ENCODE data around the gene FLNC.
A peak's percentile ranks its signal among the peaks of the same experiment; 100 is the strongest.

FLNC gene

DNA sequence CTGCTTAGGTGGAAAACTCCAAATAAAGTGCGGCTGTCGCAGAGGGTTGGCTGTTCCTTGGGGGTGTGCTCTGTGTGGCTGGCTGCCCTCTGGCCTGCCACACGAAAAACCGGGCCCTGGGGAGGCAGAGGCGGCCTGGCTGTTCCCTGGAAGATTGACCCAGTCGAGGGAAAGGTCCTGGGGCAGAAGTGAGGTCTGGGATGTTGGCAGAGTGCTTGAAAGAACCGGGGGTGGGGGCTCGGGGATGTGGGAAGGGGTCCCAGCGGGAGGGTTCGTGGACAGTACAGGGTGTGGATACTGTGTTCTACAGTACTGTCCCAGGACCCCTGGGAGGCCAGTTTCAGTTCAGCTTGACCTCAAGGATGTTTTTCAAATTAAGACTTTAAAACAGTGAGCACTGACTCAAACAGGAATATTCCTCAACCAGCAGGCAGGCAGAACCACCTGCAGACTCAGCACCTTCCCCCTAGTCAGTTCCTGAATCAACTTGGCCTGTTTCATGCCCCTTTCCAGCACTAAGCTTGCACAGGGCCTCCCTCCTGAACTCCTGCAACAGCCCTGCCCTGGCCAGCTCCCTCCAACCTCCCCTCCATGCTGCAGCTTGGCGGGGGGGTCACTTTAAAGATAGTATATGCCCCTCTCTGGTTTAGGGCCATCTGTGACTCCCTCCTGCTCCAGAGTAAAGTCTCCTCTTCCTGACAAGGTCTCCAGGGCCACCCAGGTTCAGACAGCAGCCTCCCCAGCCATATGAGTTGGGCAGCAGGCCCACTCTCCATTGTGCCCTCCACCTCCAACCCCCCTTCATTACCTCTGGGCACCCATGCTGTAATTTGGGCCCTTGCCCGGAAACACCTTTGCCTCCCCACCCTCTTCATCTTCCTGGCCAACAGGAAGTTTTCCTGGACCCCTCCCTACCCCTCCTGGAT is 29.3 kb downstream of the FLNC start:
- Mint-ChIP-seq H3K4me3 (no peak overlapping the region), H3K27ac (no peak overlapping the region)

DNA sequence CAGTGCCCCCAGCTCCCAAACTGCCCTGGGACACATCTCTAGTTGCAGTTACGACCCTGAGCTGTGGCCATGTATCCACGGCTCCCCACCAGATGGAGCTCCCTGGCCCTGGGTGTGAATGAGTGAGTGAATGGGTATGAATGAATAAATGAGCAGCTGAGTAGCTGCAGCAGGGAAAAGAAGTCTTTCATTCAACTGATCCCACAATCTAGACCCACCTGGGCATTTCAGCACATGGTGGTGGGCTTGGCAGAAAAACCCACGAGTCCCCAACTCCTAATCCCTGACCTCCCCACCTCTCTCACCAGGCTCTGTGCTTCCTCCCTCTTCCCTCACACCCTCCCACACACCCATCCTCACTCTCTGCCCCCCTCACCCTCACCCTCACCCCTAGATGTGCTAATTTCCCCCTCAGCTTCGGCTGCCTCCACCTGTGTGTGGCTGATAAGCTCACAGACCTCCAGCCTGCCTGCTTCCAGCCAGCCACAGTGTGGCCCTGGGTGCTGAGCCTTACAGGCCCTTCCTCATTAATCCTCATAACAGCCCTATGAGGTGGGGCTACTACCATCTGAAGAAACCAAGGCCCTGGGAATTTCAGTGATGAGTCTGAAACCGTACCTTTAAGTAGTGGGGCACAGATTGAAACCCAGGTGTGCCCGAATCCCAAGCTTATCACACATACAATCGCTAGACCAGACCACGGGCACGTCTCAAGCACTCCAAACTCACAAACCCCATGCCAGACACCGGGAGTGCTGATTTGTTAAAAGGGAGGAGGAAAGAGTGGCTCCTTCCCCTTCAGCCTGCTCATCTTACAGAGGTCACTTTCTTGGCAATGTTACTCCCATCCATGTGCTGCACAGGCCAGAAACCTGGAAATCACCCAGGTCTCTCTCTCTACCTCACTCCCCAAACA is 30.2 kb downstream of the FLNC start:
- Mint-ChIP-seq H3K27ac (no peak overlapping the region), H3K4me3 (no peak overlapping the region), H3K4me1 (peaks cover 20% of the 10 kb centered on the region), H3K27me3 (no peaks in the 10 kb centered on the region), H3K9me3 (no peaks in the 10 kb centered on the region)
- ATAC-seq (no peak), DNase-seq (no peak)

More for the DNA sequence above, 29.3 kb downstream of the FLNC start:
- H3K4me1 Mint-ChIP-seq: peaks cover 14% of the 10 kb centered on the region
- H3K9me3 Mint-ChIP-seq: no peaks in the 10 kb centered on the region
- H3K27me3 Mint-ChIP-seq: no peaks in the 10 kb centered on the region
- no peak for DNase-seq
- ATAC-seq: no peak

DNA sequence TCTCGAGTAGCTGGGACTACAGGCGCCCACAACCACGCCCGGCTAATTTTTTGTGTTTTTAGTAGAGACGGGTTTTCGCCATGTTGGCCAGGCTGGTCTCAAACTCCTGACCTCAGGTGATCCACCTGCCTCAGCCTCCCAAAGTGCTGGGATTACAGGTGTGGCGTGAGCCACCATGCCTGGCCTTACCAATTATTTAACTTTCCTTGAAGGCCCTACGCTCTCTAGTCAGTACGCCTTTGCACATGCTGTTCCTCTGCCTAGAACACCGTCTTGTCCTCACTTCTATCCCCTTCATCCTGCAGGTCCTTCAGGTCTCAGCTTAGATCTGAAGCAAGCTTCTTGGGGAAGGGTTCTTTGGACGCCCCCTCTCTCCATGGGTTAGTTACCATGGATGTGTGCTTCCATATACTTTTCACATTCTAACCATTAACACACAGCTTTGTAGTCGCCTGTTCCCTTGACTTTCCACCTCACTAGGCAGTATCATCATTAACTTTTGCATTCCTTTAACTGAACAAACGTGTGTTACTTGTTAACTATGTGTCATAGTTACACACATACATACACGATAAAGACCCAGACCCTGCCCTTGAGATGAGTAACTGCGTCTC is 31.9 kb downstream of the FLNC start:
- DNase-seq: no peak
- no peak for ATAC-seq
- peak overlapping the region; percentile 96 to 98 for H3K27ac Mint-ChIP-seq
- no peaks in the 10 kb centered on the region for H3K9me3 Mint-ChIP-seq
- H3K4me1 Mint-ChIP-seq: peaks cover 25% of the 10 kb centered on the region
- H3K27me3 Mint-ChIP-seq: no peaks in the 10 kb centered on the region
- peak overlapping the region; percentile 87 to 93 for H3K4me3 Mint-ChIP-seq

DNA sequence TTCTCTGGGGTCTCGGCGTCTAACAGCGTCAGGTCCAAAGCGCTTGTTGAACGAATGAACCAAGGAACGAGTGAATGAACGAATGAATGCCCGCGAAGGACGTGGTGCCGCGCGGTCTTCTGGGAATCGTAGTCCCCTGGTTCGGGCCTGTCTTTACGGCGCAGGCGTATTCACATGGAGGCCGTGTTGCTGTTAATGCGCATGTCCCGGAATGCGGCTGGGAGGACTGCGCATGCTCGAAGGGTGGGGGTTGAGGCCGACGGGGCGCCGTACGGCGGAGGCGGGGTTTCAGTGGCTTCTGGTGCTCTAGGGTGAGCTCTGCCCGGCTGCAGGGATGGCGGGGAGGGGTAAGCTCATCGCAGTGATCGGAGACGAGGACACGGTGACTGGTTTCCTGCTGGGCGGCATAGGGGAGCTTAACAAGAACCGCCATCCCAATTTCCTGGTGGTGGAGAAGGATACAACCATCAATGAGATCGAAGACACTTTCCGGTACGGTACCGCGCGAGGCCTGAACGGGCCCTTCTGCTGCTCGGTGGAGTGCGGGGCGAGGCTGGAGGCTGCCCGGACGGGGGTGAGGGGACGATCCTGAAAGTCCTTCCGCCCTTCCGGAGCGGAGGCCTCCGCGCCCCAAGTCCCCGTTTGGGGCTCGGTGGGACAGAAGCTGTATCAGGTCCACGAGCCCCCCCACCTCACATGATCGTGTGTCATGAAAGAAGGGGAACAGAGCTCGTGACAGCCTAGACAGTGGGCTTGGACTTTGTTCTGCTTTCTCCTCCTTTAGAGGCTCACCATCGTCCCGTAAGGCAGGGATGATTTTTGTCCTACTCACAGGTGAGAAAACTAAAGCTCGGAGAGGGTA is 32.6 kb downstream of the FLNC start, which contains the start of gene ATP6V1F:
ATP6V1F (plus strand) TSS at position 286 of the 862 bp plus-strand sequence; CDS start at position 335, 49 bp downstream.
- no peaks in the 10 kb centered on the region for H3K9me3 Mint-ChIP-seq
- no peaks in the 10 kb centered on the region for H3K27me3 Mint-ChIP-seq
- H3K4me1 Mint-ChIP-seq: peaks cover 25% of the 10 kb centered on the region
- peak within 1 kb of the TSS; percentile 96 to 98 for H3K27ac Mint-ChIP-seq
- DNase-seq: peak; percentile 99
- H3K4me3 Mint-ChIP-seq: peak within 1 kb of the TSS; percentile 87 to 93
- peak; percentile 91 for ATAC-seq

DNA sequence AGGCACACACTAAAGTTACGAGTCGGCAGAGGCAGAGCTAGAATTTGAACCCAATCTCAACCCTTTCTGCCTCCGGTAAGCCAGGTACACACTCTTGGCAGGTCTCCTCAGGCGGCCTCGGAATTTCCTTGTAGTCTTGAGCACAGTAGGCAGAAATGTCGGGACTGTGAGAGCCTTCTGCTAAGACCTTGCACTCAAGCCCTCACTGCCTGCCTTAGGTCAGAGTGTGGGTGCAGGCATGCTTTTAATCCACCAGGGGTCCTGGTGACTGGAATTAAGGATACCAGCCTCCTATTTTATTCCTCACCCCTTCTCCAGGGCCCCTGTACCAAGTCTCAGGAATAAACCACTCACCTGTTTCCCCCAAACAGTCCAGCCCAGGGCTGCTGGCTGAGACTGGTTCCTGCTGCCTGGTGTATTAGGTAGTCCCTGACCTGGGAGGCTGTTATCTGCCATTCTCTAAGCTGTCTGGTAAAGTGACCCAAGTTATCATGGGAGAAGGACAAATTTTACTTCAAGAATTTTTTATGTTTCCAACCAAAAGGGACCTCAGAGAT is 33.3 kb downstream of the FLNC start:
- Mint-ChIP-seq H3K9me3 (no peaks in the 10 kb centered on the region), H3K4me1 (peaks cover 27% of the 10 kb centered on the region), H3K4me3 (peak overlapping the region; percentile 87 to 93), H3K27ac (peak overlapping the region; percentile 96 to 98), H3K27me3 (no peaks in the 10 kb centered on the region)
- peak; percentile 43 to 55 for DNase-seq
- ATAC-seq: peak; percentile 66

DNA sequence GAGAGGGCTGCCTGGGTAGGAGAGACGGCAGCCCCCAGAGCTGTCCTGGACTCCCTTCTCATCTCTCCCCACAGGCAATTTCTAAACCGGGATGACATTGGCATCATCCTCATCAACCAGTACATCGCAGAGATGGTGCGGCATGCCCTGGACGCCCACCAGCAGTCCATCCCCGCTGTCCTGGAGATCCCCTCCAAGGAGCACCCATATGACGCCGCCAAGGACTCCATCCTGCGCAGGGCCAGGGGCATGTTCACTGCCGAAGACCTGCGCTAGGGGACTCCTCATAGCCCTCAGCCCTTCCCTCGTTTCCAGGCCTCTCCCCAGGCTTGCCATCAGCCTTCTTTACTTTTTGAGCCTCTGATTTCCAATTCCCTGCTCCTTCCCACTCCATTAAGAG is 35.1 kb downstream of the FLNC start:
- DNase-seq (no peak), ATAC-seq (no peak)
- H3K4me3 Mint-ChIP-seq: no peak overlapping the region
- H3K27me3 Mint-ChIP-seq: peaks cover 3% of the 10 kb centered on the region
- H3K9me3 Mint-ChIP-seq: no peaks in the 10 kb centered on the region
- no peak overlapping the region for H3K27ac Mint-ChIP-seq
- H3K4me1 Mint-ChIP-seq: peaks cover 35% of the 10 kb centered on the region

DNA sequence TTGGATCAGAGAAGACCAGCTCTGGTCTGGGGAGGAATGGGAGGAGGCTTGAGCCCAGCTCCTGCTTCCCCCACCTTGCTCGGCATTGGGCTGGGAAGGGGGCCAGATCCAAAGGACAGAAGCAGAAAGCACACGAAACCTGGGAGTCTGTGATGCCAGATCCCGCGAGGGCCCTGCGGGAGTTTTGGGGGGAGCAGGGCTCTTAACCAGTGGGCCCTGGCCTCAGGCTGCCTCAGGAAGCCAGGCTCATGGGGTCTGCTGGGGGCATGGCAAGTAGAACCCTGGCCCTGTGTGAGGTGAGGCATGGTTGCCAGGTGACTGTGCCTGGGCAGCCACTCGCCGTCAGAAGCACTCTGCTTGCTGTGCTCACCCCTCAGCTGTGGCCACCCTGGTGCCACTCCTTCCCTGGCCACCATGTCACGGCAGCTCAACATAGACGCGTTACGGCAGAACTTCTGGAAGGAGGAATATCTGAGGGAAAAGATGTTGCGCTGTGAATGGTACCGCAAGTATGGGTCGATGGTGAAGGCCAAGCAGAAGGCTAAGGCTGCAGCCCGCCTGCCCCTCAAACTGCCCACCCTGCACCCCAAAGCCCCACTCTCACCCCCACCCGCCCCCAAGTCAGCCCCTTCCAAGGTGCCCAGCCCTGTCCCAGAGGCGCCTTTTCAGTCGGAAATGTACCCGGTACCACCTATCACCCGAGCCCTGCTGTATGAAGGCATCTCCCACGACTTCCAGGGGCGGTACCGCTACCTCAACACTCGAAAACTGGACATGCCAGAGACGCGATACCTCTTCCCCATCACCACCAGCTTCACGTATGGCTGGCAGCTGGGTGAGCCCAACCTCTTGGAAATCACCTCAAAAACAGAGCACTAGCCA is 36.0 kb downstream of the FLNC start:
- ATAC-seq: no peak
- no peaks in the 10 kb centered on the region for H3K9me3 Mint-ChIP-seq

DNA sequence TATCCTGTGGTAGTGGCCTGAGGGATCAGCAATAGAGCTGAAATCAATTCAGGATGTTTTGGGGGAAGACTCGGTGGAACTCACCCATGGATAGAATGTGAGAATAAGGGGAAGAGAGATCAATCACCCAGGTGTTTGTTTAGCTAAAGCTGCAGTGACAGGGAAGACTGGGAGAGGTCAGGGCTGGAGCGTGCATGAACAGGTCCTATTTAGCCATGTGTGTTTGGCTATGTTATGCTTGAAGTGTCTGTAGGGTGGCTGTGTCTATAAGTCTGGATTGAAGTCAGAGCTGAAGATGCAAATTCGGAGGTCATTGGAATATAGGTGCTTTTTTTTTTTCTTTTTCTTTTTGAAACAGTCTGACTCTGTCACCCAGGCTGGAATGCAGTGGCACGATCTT is 37.0 kb downstream of the FLNC start:
- Mint-ChIP-seq H3K27me3 (peaks cover 16% of the 10 kb centered on the region), H3K27ac (no peak overlapping the region), H3K4me3 (no peak overlapping the region), H3K4me1 (peaks cover 40% of the 10 kb centered on the region), H3K9me3 (no peaks in the 10 kb centered on the region)
- no peak for DNase-seq
- no peak for ATAC-seq

More for the DNA sequence above, 36.0 kb downstream of the FLNC start:
- H3K4me3 Mint-ChIP-seq: no peak overlapping the region
- H3K4me1 Mint-ChIP-seq: peaks cover 42% of the 10 kb centered on the region
- no peak for DNase-seq
- peaks cover 13% of the 10 kb centered on the region for H3K27me3 Mint-ChIP-seq
- H3K27ac Mint-ChIP-seq: no peak overlapping the region

DNA sequence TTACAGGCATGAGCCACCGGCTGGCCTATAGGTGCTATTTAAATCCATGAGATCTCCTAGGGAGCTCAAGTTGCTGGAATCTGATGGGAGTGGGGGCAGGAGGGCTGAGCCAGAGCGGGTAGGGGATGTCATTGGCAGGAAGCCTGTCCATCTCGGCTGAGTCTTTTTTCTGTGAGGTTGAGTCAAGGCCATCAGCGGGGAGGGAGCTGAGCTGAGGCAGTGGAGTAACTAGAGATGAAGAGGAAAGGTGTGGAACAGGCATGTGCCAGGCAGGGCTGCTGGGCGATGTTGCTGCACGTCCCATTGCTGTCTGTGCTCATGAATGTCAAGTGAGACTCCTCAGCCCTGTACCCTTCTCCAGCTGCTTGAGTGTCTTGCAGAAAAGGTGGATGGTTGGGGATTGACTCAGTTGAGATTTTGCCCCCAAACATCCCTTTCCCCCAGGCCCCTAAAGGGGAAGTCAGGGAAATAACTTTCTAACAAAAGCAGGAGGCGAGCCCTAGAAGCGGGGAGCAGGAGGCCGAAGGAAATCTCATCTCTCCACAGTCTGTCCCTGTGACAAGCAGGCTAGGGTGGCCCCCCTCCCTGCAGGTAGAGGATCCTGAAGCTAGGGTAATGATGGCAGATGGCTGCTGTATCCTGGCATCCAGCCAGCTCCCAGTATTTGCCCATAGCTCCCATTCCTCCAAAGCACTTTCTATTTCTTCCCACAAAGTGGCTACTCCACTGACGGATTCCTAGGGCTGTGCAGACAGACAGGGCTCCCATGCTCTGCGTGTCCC is 37.8 kb downstream of the FLNC start:
- Mint-ChIP-seq H3K27ac (no peak overlapping the region), H3K4me1 (peaks cover 36% of the 10 kb centered on the region), H3K4me3 (peak overlapping the region in 1 of 2 donors; percentile 34), H3K9me3 (no peaks in the 10 kb centered on the region), H3K27me3 (peaks cover 16% of the 10 kb centered on the region)
- ATAC-seq (no peak), DNase-seq (no peak)

DNA sequence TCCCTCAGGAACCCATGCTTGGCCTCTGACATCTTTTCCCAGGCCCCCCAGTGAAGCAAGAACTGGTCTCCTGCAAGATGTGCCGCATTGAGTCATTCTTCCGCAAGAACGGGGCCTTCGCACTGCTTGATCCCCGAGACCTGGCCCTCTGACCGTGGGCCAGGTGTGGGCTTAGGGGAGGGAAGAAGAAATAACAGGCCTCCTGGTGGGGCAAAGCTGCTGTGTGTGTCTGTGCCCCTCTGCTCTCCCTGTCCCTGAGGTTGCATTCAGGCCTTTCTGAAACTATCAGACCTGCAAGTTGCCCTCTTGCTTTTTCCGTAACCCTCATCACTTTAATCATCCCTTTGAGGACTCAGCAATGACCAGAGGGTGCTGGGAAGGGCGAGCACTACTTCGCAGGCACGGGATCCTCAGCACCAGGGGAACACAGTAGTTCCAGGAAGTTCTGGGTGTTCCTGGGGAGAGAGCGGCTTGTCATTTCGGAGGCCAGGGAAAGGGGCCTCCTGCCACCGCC is 38.5 kb downstream of the FLNC start:
- H3K4me1 Mint-ChIP-seq: peaks cover 33% of the 10 kb centered on the region
- H3K4me3 Mint-ChIP-seq: peak overlapping the region; percentile 59 to 79
- H3K27me3 Mint-ChIP-seq: peaks cover 16% of the 10 kb centered on the region
- no peak overlapping the region for H3K27ac Mint-ChIP-seq
- ATAC-seq (no peak), DNase-seq (no peak)
- no peaks in the 10 kb centered on the region for H3K9me3 Mint-ChIP-seq

DNA sequence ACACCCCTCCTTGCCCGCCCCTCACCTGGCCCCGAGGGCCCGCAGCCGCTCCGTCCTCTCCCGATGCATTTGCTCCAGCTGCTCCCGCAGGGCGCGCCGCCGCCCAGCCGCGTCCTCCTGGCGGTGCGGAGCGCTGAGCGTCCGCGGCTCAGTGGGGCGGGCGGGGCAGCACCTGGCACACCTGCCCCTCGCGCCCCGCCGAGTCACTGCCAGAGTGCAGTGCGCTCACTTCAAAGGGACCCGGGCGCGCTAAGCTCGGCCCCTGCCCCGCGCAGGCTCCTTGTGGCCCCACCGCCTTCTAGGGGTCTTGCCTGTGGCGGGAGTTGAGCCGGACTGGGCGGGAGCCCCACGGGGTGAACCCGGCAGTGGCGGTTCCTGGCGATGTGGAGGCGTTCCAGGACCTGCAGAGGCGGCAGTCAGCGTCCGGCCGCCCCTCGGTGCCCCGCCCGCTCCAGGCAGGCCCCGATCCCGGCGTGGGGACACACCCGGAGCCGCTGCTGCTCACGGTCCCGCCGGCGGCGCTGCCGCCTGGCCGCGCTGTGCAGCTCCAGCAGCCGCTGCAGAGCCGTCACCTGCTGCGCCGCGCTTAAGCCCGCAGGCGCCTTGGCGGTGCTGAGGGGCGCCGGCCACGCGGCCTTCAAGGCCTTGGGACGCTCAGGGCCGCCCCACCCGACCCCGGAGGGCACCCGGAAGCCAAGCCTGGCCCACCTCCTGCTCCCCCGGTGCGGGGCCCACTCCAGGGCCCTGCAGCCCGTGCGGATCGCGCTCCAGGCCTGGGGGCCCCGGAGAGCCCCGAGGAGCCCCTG is 39.1 kb downstream of the FLNC start:
- peak; percentile 88 for ATAC-seq
- Mint-ChIP-seq H3K9me3 (no peaks in the 10 kb centered on the region), H3K27me3 (peaks cover 16% of the 10 kb centered on the region), H3K4me3 (peak overlapping the region; percentile 59 to 79), H3K4me1 (peaks cover 30% of the 10 kb centered on the region), H3K27ac (no peak overlapping the region)
- peak; percentile 66 to 70 for DNase-seq

DNA sequence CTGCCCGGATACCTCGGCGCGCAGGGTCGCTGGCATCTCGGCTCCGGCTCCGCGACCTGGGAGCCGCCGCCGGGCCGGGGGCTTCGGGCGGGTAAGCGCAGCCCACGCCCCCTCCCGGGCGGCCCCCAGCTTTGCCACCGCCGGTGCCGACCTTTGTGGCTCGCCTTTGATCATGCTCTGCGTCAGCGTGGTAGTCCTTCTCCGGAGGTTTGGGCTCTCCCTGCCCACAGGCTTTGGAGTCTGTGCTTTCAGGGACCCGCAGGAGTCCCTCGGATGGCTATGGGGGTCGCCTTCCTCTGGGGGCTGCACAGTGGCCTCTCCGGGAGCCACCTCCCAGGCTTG is 39.7 kb downstream of the FLNC start:
- peaks cover 16% of the 10 kb centered on the region for H3K27me3 Mint-ChIP-seq
- DNase-seq (no peak), ATAC-seq (peak; percentile 45)
- peak overlapping the region; percentile 80 for H3K4me3 Mint-ChIP-seq
- peak overlapping the region in 1 of 2 donors; percentile 89 for H3K27ac Mint-ChIP-seq
- no peaks in the 10 kb centered on the region for H3K9me3 Mint-ChIP-seq
- peaks cover 29% of the 10 kb centered on the region for H3K4me1 Mint-ChIP-seq

Data from stimulated activated naive CD8-positive, alpha-beta T cell treated with anti-CD3 and anti-CD28 coated beads, Interleukin-15, amount 100 ng/mL, for 72 hours (primary cell).